A204.1 (cell line): ENCODE data around the gene IFNLR1.

Experiments
- FAIRE-seq: peaks from 2 replicates; lab custom pipeline; 2012; peaks lifted over from hg19 to GRCh38; lab: Jason Lieb, UNC

The IFNLR1 gene

GRCh38 chr1:24119859-24120756 is 67.0 kb downstream of the IFNLR1 start:
- no peak for FAIRE-seq

DNA sequence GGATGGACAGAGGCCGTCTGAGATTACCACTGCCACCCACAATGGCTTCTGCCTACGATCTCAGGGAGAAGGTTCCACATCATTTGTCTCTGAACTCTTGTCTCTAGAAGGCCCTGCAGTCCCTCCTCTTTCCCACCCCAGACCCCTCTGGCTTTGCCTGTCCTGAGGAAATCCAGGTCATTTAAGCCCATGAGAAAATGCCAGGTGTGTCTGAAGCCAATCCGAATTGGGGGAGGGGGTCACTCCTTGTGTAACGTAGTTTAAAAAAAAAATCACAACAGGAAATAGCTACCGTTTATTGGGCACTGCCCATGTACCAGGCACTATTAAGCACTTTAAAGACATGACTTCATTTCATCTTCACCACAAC is 67.6 kb downstream of the IFNLR1 start:
- FAIRE-seq, result no peak

GRCh38 chr1:24118410-24119242 is 68.5 kb downstream of the IFNLR1 start:
- no peak for FAIRE-seq

- FAIRE-seq, result no peak
Observed at GRCh38 chr1:24117722-24118409, 69.2 kb downstream of the IFNLR1 start.

GRCh38 chr1:24117132-24117531 is 70.0 kb downstream of the IFNLR1 start:
- no peak for FAIRE-seq

GRCh38 chr1:24114753-24115152 is 72.3 kb downstream of the IFNLR1 start:
- FAIRE-seq, result no peak

- FAIRE-seq, result no peak
Observed at GRCh38 chr1:24113641-24114033, 73.5 kb downstream of the IFNLR1 start.

GRCh38 chr1:24111996-24112779 is 74.9 kb downstream of the IFNLR1 start, which contains the start of gene MYOM3:
TSS of gene MYOM3 (minus strand) at chr1:24112135. CDS start at chr1:24108636, 3,499 bp downstream.
- FAIRE-seq, result no peak

- no peak for FAIRE-seq
Observed at GRCh38 chr1:24111262-24111995, 75.7 kb downstream of the IFNLR1 start.

- FAIRE-seq, result no peak
Observed at GRCh38 chr1:24110642-24111261, 76.3 kb downstream of the IFNLR1 start.

GRCh38 chr1:24109686-24110475 is 77.2 kb downstream of the IFNLR1 start:
- FAIRE-seq, result no peak

- FAIRE-seq, result no peak
Observed at GRCh38 chr1:24109166-24109483, 78.0 kb downstream of the IFNLR1 start.

GRCh38 chr1:24108334-24109165 is 78.5 kb downstream of the IFNLR1 start:
- FAIRE-seq, result no peak

- no peak for FAIRE-seq
Observed at GRCh38 chr1:24107462-24108138, 79.5 kb downstream of the IFNLR1 start.

GRCh38 chr1:24105368-24106160 is 81.5 kb downstream of the IFNLR1 start:
- FAIRE-seq, result no peak

- FAIRE-seq, result no peak
Observed at GRCh38 chr1:24104854-24105253, 82.2 kb downstream of the IFNLR1 start.
